ENCODE results near the gene OLR1. TPM values are rescaled to one million over a fixed set of nuclear protein-coding genes. Genes with fewer than 3 reads are reported as not detected.

Gene OLR1
- total and polyA plus RNA-seq, 2 experiments from 2014 or later: 0.28 TPM; not detected in 1

GRCh38 chr12:10175846-10176636 is 4.1 kb upstream of the OLR1 start:
- Histone ChIP-seq H3K4me3 (no peak overlapping the region), H3K36me3 (no peaks in the 10 kb centered on the region), H3K9me3 (ENCODE audit: low read depth) (no peaks in the 10 kb centered on the region)

GRCh38 chr12:10174986-10175614 is 3.2 kb upstream of the OLR1 start:
- Histone ChIP-seq H3K27me3 (no peaks in the 10 kb centered on the region), H3K9me3 (ENCODE audit: low read depth) (no peaks in the 10 kb centered on the region), H3K4me3 (no peak overlapping the region), H3K4me1 (ENCODE audit: low read depth) (peaks cover 4% of the 10 kb centered on the region), H3K36me3 (no peaks in the 10 kb centered on the region), H3K27ac (no peak overlapping the region)
- no peak for DNase-seq (ENCODE audit: low read depth in 1 of 2, low spot score in 1 of 2)
- no peak for TF ChIP-seq CTCF (IDR thresholded peaks at IDR 0.05; ENCODE audit: low read depth, low read length)

More at GRCh38 chr12:10175846-10176636, 4.1 kb upstream of the OLR1 start:
- Histone ChIP-seq H3K27ac (no peak overlapping the region), H3K27me3 (no peaks in the 10 kb centered on the region), H3K4me1 (ENCODE audit: low read depth) (peaks cover 4% of the 10 kb centered on the region)
- DNase-seq (ENCODE audit: low read depth in 1 of 2, low spot score in 1 of 2): no peak
- TF ChIP-seq CTCF (IDR thresholded peaks at IDR 0.05; ENCODE audit: low read depth, low read length): no peak

GRCh38 chr12:10170216-10170615 is 1.7 kb downstream of the OLR1 start:
- TF ChIP-seq CTCF (IDR thresholded peaks at IDR 0.05; ENCODE audit: low read depth, low read length): no peak
- H3K27ac ChIP-seq: no peak overlapping the region
- no peak overlapping the region for H3K4me3 ChIP-seq
- H3K4me1 ChIP-seq (ENCODE audit: low read depth): peaks cover 4% of the 10 kb centered on the region
- H3K9me3 ChIP-seq (ENCODE audit: low read depth): no peaks in the 10 kb centered on the region
- no peaks in the 10 kb centered on the region for H3K36me3 ChIP-seq
- H3K27me3 ChIP-seq: no peaks in the 10 kb centered on the region
- no peak for DNase-seq (ENCODE audit: low read depth in 1 of 2, low spot score in 1 of 2)

GRCh38 chr12:10169104-10169503 is 2.8 kb downstream of the OLR1 start:
- Histone ChIP-seq H3K27me3 (no peaks in the 10 kb centered on the region), H3K36me3 (no peaks in the 10 kb centered on the region), H3K4me3 (no peak overlapping the region), H3K4me1 (ENCODE audit: low read depth) (peaks cover 4% of the 10 kb centered on the region), H3K9me3 (ENCODE audit: low read depth) (no peaks in the 10 kb centered on the region), H3K27ac (no peak overlapping the region)
- DNase-seq (ENCODE audit: low read depth in 1 of 2, low spot score in 1 of 2): no peak
- no peak for TF ChIP-seq CTCF (IDR thresholded peaks at IDR 0.05; ENCODE audit: low read depth, low read length)

GRCh38 chr12:10167599-10167998 is 4.3 kb downstream of the OLR1 start:
- no peaks in the 10 kb centered on the region for H3K9me3 ChIP-seq (ENCODE audit: low read depth)
- peaks cover 4% of the 10 kb centered on the region for H3K4me1 ChIP-seq (ENCODE audit: low read depth)
- no peak for TF ChIP-seq CTCF (IDR thresholded peaks at IDR 0.05; ENCODE audit: low read depth, low read length)
- H3K36me3 ChIP-seq: no peaks in the 10 kb centered on the region
- no peak overlapping the region for H3K27ac ChIP-seq
- peak in 1 of 2 donors; percentile 40 for DNase-seq (ENCODE audit: low read depth in 1 of 2, low spot score in 1 of 2)
- no peak overlapping the region for H3K4me3 ChIP-seq
- no peaks in the 10 kb centered on the region for H3K27me3 ChIP-seq

Data from cardiac muscle cell (in vitro differentiated cells and primary cell).